ENCODE measurements around the gene TOE1.
"Not testable (repeated sequence)": the region's sequence is repeated elsewhere in the genome, so short reads cannot be mapped to it uniquely, and the experiment has no call there.

The TOE1 gene

GRCh38 chr1:45339789-45340558, at the start of gene TOE1, which contains the start of gene MUTYH:
TSS of gene TOE1 (plus strand) at chr1:45340170. CDS start at chr1:45340253, 83 bp downstream.
TSS of gene MUTYH (minus strand) at chr1:45340440. CDS start at chr1:45334505, 5,935 bp downstream.
- peak; percentile 51 for DNase-seq (ENCODE audit: low read depth)

GRCh38 chr1:45291002-45291401, 49.0 kb upstream of the TOE1 start:
- not testable (repeated sequence) for DNase-seq (ENCODE audit: low read depth)

- DNase-seq (ENCODE audit: low read depth) = no peak
These were observed 48.3 kb upstream of the TOE1 start for GRCh38 chr1:45291716-45292115.

- no peak for DNase-seq (ENCODE audit: low read depth)
These were observed 42.2 kb upstream of the TOE1 start for GRCh38 chr1:45297666-45298356.

GRCh38 chr1:45299296-45299695, 40.7 kb upstream of the TOE1 start:
- DNase-seq (ENCODE audit: low read depth) = no peak

DNA sequence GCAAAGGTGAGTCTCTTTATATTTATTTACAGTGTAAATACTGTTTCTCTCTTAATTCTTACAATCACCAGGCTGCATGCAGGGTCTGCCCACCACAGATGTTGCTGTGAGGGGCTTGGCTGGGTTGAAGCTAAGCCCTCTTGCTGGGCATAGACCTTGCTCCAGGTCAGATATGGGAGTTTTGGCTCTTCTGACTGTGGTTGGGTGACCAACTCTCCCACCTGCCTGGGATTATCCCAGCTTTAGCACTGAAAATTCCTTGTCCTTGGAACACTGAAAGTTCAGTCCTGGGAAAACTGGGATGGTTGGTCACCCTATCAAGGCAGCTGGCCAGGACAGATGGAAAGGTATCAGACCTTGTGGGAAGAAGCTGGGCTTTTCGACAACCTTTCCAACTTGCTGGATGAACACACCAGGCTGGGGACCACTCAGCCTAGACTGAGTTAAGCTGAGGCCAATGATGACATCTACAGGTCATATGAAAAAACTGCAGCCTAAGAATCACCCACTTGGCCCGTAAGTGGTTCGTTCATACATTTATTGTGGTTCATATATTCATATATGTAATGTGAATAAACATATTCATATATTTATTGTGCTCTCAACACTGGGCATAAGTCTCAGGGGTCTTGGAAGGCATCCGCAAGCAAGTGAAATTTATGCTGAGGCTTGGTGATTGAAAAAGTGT, 39.8 kb upstream of the TOE1 start:
- peak; percentile 50 for DNase-seq (ENCODE audit: low read depth)

DNA sequence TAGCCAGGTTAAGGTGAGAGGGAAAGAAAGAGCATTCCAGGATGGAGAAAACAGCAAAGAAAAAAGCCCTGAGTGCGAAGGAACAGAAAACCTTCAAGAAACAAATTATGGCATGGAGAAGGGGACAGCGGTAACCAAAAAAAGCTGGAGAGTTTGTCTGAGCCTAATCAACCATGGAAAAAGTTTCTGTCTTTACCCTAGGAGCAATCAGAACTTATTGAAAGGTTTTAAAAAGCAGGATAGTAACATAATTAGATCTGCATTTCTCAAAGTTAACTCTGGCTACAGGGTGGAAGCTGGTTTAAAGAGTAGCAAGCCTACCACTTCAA, 39.3 kb upstream of the TOE1 start:
- no peak for DNase-seq (ENCODE audit: low read depth)

DNA sequence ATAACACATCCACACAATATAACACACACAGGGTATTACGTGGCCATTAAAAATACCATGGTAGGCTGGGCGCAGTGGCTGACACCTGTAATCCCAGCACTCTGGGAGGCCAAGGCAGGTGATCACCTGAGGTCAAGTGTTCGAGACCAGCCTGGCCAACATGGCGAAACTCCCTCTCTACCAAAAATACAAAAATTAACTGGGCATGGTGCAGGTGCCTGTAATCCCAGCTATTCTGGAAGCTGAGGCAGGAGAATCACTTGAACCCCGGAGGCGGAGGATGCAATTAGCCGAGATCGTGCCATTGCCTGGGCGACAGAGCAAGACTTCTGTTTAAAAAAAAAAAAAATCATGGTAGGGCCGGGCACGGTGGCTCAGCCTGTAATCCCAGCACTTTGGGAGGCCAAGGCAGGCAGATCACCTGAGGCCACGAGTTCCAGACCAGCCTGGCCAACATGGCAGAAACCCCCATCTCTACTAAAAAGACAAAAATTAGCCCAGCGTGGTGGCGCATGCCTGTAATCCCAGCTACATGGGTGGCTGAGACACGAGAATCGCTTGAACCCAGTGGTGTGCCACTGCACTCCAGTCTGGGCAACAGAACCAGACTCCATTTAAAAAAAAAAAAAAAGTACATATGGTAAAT, 37.3 kb upstream of the TOE1 start:
- no peak for DNase-seq (ENCODE audit: low read depth)

GRCh38 chr1:45303520-45304310, 36.3 kb upstream of the TOE1 start:
- peak; percentile 85 for DNase-seq (ENCODE audit: low read depth)

DNA sequence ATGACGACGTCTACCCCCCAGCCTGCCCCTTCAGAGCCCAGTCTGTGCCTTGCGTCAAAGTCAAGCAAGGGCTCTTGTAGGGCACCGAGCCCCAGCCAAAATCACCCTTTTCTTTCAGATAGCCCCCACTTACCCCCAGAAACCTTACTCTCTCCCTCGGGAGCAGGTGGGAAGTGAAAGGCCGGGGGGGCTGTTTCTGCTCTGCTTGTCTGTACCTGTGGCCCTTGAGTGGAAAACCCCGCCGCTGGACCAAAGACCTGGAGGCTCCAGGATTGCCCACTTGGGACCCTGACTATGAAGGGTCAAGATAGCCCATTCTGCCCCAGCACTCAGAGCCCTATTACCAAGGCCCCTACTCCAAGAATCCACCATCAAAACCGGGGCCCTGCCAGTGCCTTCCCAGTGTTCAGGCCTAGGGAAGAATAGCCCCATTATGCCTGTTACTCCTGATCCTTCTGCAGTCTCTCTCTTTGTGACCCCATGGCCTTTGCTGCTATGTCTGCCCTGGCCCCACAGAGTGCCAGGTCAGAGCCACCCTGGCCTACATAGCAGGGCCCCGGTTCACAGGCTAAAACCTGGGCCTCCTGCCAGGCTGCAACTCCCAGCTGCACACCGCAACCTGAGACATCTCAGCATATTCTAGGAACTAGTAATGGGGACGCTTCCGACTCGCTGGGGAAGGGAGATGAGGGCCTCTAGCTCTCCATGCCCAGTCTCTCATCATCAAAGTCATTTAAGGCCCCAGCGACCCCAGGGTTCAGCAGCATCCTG, 35.5 kb upstream of the TOE1 start:
- no peak for DNase-seq (ENCODE audit: low read depth)

DNA sequence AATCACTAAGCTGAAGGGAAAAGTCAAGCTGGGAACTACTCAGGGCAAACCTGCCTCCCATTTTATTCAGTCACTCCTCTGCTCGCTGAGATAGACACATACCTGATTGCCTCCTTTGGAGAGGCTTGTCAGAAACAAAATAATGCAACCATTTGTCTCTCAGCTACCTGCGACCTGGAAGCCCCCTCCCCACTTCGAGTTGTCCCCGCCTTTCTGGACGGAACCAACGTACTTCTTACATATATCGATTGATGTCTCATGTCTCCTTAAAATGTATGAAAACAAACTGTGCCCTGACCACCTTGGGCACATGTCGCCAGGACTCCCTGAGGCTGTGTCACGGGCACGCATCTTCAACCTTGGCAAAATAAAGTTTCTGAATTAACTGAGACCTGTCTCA, 34.7 kb upstream of the TOE1 start:
- DNase-seq (ENCODE audit: low read depth) = no peak

- DNase-seq (ENCODE audit: low read depth) = no peak
These were observed 33.7 kb upstream of the TOE1 start for GRCh38 chr1:45306319-45306718.

- no peak for DNase-seq (ENCODE audit: low read depth)
These were observed 33.1 kb upstream of the TOE1 start for GRCh38 chr1:45306905-45307304.

DNA sequence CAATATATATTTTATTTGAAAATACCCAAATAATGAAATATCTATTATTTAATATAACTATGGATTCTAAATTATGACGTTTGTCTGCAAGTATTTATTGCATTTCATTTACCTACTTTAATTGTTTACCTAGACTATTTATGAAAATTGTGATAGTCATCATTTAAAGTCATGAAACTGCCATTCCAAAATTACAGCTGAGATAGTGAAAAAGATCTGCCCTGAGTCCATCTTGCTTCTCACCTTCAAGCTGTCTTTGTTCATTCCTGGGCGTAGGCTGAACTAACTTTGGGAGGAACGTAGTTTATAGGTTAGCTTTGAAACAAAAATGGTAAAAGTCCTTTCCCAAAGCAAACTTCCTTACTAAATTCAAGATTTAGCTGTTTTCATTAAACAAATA, 25.7 kb upstream of the TOE1 start:
- DNase-seq (ENCODE audit: low read depth) = no peak

DNA sequence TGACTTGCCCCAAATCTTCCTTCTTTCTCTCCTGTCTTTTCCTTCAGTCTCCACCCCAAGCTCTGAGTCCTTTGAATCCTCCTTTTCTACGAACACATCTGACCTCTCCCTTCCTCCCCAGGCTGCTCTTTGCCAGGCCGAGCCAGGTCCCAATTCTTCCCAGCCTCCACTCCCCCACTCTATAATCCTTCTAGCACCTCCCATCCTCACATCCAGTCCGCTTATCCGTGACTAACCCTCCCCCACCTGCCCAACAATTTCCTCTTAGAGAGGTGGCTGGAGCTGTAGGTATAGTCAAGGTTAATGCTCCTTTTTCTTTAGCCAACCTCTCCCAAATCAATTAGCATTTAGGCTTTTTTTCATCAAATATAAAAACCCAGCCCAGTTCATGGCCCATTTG, 22.8 kb upstream of the TOE1 start:
- no peak for DNase-seq (ENCODE audit: low read depth)

GRCh38 chr1:45319761-45320160, 20.2 kb upstream of the TOE1 start:
- DNase-seq (ENCODE audit: low read depth) = no peak

DNA sequence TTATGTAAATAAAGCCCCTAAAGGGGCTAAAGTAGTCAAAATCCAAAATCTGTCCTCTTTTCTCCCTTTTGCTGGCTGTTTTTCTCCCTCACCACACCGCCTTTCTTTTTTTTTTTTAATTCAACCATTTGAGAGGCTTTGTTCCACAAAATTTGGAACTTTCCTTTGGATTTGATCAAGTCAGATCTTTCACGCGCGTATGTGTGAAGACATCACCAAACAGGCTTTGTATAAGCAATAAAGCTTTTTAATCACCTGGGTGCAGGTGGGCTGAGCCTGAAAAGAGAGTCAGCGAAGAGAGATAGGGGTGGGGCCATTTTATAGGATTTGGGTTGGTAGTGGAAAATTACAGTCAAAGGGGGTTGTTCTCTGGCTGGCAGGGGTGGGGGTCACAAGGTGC, 18.5 kb upstream of the TOE1 start:
- DNase-seq (ENCODE audit: low read depth) = no peak

GRCh38 chr1:45322486-45323040, 17.4 kb upstream of the TOE1 start:
- no peak for DNase-seq (ENCODE audit: low read depth)

- no peak for DNase-seq (ENCODE audit: low read depth)
These were observed 14.0 kb upstream of the TOE1 start for GRCh38 chr1:45325851-45326506.
